Left lung (tissue), 10 donors: ENCODE data around the gene RYR3. TPM values are rescaled to one million over a fixed set of nuclear protein-coding genes. Genes with fewer than 3 reads are reported as not detected.

Experiments used
- ATAC-seq: fragments of 200-7000 bp; cut with Tn5 transposase; one replicate; pipeline ENCODE4 v1.9.1; 2020; ENCODE audit warnings: moderate library complexity
- DNase-seq, 4 donors: peaks; one replicate each; pipeline ENCODE4 v3.0.0-alpha.2; 2013 to 2020
- H3K27ac ChIP-seq, 2 donors: fragments of 200-600 bp; sonication (generic) in 1 of 2; one replicate each; pipeline versions ENCODE4 v1.5.0 to v1.8.0; 2020 to 2021
- H3K27me3 ChIP-seq, 2 donors: fragments of 200-600 bp; sonication (generic) in 1 of 2; one replicate each; pipeline versions ENCODE4 v1.5.0 to v1.8.0; 2020 to 2021
- H3K36me3 ChIP-seq, 2 donors: fragments of 200-600 bp; sonication (generic) in 1 of 2; one replicate each; pipeline versions ENCODE4 v1.5.0 to v1.8.0; 2020 to 2021
- H3K4me1 ChIP-seq, 2 donors: fragments of 200-600 bp; one replicate each; pipeline ENCODE4 v1.8.0; 2021
- H3K4me3 ChIP-seq, 2 donors: fragments of 200-600 bp; sonication (generic) in 1 of 2; one replicate each; pipeline versions ENCODE4 v1.5.0 to v1.8.0; 2020 to 2021; ENCODE audit warnings: mild to moderate bottlenecking in 1 of 2
- H3K9me3 ChIP-seq, 2 donors: fragments of 200-600 bp; sonication (generic) in 1 of 2; one replicate each; pipeline versions ENCODE4 v1.5.0 to v1.8.0; 2020 to 2021
- CTCF ChIP-seq, 2 donors: fragments of 200-600 bp; sonication (generic) in 1 of 2; IDR thresholded peaks; one replicate each; pipeline versions ENCODE4 v1.5.0 to v1.8.0; 2021; ENCODE audit warnings: antibody characterized with exemption in 2 of 2
- intact Hi-C, 2 donors: fragments of 100-400 bp; cut with DNase I; formaldehyde crosslinking; loops; one replicate each; pipeline versions ENCODE4 v1.11.2 to v1.14.2; 2022
- polyA plus RNA-seq, 6 donors: library from polyadenylated mRNA; unstranded; fragments of 120-200 nt; gene quantifications; one replicate each; pipeline ENCODE4 v1.2.1, GENCODE V29; 2013; ENCODE audit not compliant: insufficient read length in 6 of 6
- total RNA-seq, 2 donors: library from RNA; stranded (reverse); fragmentation: NEBNext Ultra II Directional; extraction: Animal tissue kit (Norgen Biotek cat#: 25700); gene quantifications; one replicate each; pipeline ENCODE4 v1.2.1, GENCODE V29; 2021
- donor health status: DM: no; HTN: yes; CAD: no.
- donor health status: DM: no; HTN: no; CAD: no.

RYR3 gene
- total and polyA plus RNA-seq, 8 donors = 0.24 to 12.6 (median 8.6) TPM

- no peak for TF ChIP-seq CTCF (IDR thresholded peaks at IDR 0.05)
- H3K27me3 ChIP-seq = peaks cover 33 to 63% of the 10 kb centered on the region in 2 donors
- no peak overlapping the region for H3K27ac ChIP-seq
- DNase-seq = no peak
- no peaks in the 10 kb centered on the region for H3K4me1 ChIP-seq
- peak; percentile 36 for ATAC-seq
- no peaks in the 10 kb centered on the region for H3K9me3 ChIP-seq
- intact Hi-C loops = no loop called here
- H3K4me3 ChIP-seq = no peak overlapping the region
- H3K36me3 ChIP-seq = no peaks in the 10 kb centered on the region
Observed at GRCh38 chr15:33309602-33310276, 1.0 kb upstream of the RYR3 start.

- Histone ChIP-seq H3K4me1 (no peaks in the 10 kb centered on the region), H3K4me3 (no peak overlapping the region), H3K27me3 (peaks cover 33 to 74% of the 10 kb centered on the region in 2 donors), H3K27ac (no peak overlapping the region), H3K36me3 (no peaks in the 10 kb centered on the region), H3K9me3 (no peaks in the 10 kb centered on the region)
- intact Hi-C loops = no loop called here
- DNase-seq = peak in 1 of 4 donors; percentile 76
- ATAC-seq = no peak
- TF ChIP-seq CTCF (IDR thresholded peaks at IDR 0.05) = no peak
Observed at GRCh38 chr15:33311312-33311971, 675 bp downstream of the RYR3 start.

- H3K36me3 ChIP-seq = no peaks in the 10 kb centered on the region
- no peaks in the 10 kb centered on the region for H3K4me1 ChIP-seq
- no peaks in the 10 kb centered on the region for H3K9me3 ChIP-seq
- no peak for TF ChIP-seq CTCF (IDR thresholded peaks at IDR 0.05)
- no peak for DNase-seq
- no peak for ATAC-seq
- peaks cover 31 to 68% of the 10 kb centered on the region in 2 donors for H3K27me3 ChIP-seq
- intact Hi-C loops = no loop called here
- H3K4me3 ChIP-seq = no peak overlapping the region
- no peak overlapping the region for H3K27ac ChIP-seq
Observed at GRCh38 chr15:33313491-33313890, 2.7 kb downstream of the RYR3 start.

GRCh38 chr15:33314069-33314468, 3.3 kb downstream of the RYR3 start:
- no peak for DNase-seq
- TF ChIP-seq CTCF (IDR thresholded peaks at IDR 0.05) = no peak
- no peak for ATAC-seq
- Histone ChIP-seq H3K9me3 (no peaks in the 10 kb centered on the region), H3K4me3 (no peak overlapping the region), H3K27me3 (peaks cover 31 to 63% of the 10 kb centered on the region in 2 donors), H3K36me3 (no peaks in the 10 kb centered on the region), H3K4me1 (no peaks in the 10 kb centered on the region), H3K27ac (no peak overlapping the region)
- intact Hi-C loops = no loop called here

- intact Hi-C loops = no loop called here
- TF ChIP-seq CTCF (IDR thresholded peaks at IDR 0.05) = no peak
- H3K36me3 ChIP-seq = no peaks in the 10 kb centered on the region
- H3K4me3 ChIP-seq = no peak overlapping the region
- H3K9me3 ChIP-seq = no peaks in the 10 kb centered on the region
- H3K27me3 ChIP-seq = peaks cover 24 to 54% of the 10 kb centered on the region in 2 donors
- H3K4me1 ChIP-seq = no peaks in the 10 kb centered on the region
- no peak overlapping the region for H3K27ac ChIP-seq
- no peak for ATAC-seq
- no peak for DNase-seq
Observed at GRCh38 chr15:33315044-33315443, 4.3 kb downstream of the RYR3 start.
